DMS153 treated with DMSO at 0.1 percent for 48 hours (cell line): ENCODE measurements around the gene ORC3.
"Not testable (repeated sequence)": the region's sequence is repeated elsewhere in the genome, so short reads cannot be mapped to it uniquely, and the experiment has no call there.

Experiments used
- DNase-seq: peaks from one replicate; lab custom pipeline; 2025; ENCODE audit not compliant: unreplicated experiment; lab: John Stamatoyannopoulos, UW

Gene ORC3

GRCh38 chr6:87658516-87658915, 68.6 kb downstream of the ORC3 start:
- no peak for DNase-seq

DNA sequence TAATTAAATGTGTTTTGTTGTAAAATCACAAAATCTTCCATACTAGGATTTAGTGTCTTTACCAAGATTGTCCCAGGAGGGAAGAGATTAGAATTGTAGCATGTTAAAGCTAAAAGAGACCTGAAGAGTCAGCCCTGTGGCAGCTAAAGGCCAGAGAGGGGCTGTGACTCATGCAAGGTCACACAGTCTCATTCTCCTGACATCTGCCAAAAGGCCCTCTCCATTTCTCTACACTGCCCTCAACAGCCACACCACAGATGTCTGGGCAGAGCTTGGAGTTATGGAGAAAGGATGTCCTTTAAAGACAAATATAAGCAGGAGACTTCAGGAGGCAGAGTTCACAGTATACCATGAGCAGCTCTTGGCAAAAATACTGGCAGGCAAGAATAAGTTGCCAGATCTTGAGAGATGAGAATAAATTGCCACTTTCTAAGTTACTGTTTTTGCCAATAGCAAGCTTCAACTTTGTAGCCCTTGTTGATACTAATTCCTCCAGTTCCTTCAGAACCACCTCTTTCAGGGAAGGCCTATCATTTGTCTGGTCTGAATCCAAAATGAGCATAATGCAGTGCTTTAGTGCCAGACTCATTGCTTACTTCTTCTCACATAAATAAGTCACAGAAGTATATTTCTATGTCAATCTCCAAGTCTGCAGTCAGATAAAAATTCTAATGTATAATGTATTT, 70.4 kb downstream of the ORC3 start:
- DNase-seq, result no peak

DNA sequence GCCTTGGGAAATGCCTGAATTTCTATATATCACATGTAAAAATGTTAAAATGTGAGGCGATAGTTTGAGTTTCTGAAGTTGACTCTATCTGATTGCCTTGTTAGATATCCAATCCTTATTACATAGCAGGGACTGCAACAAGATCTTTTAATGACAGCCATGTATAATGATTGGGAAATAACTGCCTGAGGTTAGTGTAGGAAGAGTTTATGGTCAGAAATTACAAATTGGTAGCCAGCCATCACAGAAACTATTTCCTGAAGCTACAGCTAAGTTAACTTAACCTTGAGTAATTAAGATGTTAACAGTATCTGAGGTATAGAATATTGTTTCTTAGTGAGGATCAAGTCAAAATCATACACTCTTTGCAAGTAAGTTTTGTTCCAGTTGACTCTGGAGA, 71.1 kb downstream of the ORC3 start:
- DNase-seq, result no peak

GRCh38 chr6:87661503-87661902, 71.6 kb downstream of the ORC3 start:
- no peak for DNase-seq

GRCh38 chr6:87663434-87663833, 73.5 kb downstream of the ORC3 start:
- DNase-seq, result no peak

DNA sequence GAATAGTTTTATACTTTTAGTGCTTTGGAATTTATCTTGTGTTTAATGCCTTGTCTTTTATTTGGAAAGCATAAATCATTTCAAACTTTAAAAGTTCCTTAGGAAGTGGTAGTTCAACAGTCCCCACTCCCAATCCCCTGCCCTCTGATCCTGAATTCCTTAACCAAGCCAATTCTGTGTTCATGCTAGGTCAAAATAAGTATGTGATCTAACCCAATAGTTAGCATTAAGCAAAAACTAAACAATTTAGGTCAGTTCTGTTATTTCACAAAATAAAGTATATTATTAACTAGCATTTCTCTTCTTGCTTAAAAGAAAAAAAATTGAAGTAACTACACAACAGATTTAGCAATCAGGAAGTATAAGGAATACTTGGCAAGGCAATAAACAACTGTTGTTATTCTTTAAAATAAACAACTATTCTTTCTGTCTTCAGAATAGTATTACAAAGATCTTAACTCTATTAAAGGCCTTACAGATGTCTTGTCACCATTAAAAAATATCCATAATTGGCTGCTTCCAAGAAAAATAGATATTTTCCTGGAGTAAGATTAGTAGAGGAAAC, 75.1 kb downstream of the ORC3 start:
- DNase-seq, result no peak

- no peak for DNase-seq
These were observed 77.1 kb downstream of the ORC3 start for GRCh38 chr6:87667032-87667431.

DNA sequence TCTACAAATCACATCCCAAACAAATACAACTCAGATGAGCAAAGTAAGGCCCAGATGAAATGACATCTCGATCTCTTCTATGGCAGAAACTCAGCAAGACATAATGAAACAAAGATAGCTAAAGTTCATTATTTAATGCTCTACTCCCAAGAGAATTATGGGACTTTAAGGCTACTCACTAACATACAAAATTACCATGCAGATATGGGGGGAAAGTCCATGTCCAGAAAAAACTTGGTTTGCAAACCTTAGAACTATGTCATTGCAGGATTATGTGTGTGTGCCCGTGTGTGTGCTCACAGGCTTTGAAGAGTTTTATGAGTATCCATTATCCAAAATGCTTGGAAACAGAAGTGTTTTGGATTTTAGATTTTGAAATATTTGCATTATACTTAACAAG, 78.1 kb downstream of the ORC3 start:
- no peak for DNase-seq

GRCh38 chr6:87669051-87669450, 79.1 kb downstream of the ORC3 start:
- no peak for DNase-seq

GRCh38 chr6:87670707-87671106, 80.8 kb downstream of the ORC3 start:
- no peak for DNase-seq

GRCh38 chr6:87671555-87672029, 81.7 kb downstream of the ORC3 start:
- no peak for DNase-seq

DNA sequence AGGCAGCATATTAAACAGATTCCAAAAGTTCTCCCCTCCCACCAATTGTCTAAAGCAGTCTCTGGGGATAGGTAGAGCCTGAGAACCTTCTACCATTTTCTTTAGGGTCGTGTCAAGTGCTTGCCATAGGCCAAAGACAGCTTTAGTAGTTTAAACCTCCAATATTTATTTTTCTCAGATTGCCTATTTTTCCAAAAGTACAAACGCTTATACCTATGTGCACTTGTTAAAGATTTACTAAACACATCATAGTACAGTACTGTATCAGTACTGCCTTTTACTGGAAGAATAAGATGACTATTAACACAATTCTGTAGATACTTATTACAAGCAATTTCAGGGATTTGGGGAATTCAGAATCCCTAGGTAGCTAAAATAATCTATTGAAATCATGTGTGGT, 82.7 kb downstream of the ORC3 start:
- no peak for DNase-seq

DNA sequence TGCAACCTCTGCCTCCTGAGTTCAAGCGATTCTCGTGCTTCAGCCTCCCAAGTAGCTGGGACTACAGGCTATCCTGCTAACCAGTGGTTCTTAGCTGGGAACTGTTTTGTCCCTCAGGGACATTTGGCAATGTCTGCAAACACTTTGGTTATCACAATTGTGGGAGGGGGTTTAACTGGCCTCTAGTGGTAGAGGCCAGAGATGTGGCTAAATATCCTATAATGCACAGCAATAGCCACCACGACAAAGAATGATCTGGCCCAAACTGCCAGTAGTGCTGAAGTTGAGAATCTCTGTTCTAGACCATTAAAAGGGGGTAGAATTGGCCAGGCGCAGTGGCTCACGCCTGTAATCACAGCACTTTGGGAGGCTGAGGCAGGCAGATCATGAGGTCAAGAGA, 83.3 kb downstream of the ORC3 start:
- no peak for DNase-seq

DNA sequence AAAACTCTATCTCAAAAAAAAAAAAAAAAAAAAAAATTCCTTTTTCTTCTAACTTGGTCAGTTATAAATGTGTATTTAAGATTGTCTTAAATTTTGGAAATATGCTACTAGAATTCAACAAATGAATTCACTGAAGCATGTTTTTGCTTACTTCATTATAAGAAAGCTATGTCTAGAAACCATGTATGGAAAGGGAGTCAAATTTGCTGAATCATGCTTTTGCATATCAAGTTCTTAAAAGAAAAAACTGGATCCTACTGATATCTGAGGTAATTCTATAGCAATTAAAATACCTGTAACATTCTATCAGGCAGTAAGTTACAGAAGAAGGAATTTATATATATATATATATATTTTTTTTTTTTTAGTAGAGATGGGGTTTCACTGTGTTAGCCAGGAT, 84.4 kb downstream of the ORC3 start:
- DNase-seq, result no peak

DNA sequence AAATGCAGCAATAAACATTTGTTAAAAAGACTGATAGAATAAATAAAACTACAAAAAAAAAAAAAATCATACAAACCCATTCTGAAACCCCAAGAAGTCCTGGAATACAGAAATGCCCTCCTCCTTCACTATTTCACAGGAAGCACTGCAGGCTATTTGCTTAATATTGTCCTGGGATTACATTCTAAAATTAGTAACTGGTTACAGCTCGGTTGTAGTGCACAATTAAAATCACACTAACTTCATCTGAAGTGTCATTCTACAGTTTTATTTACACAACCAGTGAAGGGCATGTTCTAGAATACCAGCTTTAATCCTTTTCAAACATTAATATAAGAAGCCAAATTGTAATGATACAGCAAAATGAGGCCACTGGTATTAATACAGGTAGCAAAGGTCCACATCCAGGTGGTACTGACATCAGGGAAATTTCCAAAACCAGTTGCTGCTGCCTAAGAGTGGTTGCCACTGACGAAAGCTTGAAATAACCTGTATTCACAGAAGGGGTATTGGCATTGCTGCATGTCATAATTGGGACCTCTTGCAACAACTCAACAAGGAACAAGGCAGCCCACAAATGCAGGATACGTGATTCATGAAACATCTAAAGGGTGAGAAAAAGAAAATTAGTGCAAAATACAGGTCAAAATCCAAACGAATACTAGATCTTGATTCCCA, 85.2 kb downstream of the ORC3 start:
- peak; percentile 49 for DNase-seq

- DNase-seq, result no peak
These were observed 92.4 kb downstream of the ORC3 start for GRCh38 chr6:87682310-87682709.

- DNase-seq, result no peak
These were observed 94.0 kb downstream of the ORC3 start for GRCh38 chr6:87683890-87684289.

DNA sequence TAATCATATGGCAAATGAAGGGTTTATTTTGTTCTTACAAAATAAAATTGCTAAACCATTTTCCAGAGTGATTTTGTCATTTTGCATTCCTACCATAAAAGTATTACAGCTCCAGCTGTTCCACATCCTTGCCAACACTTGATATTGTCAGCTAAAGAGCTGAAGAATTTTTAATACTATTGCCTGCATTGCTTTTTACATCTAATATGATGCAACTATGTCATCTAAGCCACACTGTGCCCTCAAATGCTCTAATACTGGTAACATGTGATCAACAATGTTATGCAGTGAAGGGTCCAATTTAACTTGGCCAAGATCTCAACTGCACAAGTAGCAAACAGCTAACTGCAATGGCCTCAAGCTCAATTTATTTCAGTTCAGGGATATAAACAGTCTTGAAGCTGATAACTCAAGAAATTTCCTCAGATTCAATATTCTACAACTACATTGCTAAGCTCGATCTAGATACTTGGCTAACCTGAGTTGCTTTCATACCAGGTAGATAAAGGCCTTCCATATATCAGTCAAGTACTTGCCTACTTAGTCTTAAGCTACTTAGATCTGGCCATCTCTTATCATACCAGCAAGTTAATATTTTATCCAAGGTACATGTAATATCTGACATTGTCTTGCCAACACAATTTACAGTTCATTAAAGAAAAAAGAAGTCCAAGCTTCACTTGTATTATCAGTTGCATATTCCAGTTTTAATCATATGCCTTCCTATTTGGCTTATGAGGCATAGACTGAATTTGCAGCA, 95.1 kb downstream of the ORC3 start:
- no peak for DNase-seq

- DNase-seq, result not testable (repeated sequence)
These were observed 96.8 kb downstream of the ORC3 start for GRCh38 chr6:87686636-87687205.

GRCh38 chr6:87687296-87687695, 97.4 kb downstream of the ORC3 start:
- no peak for DNase-seq

DNA sequence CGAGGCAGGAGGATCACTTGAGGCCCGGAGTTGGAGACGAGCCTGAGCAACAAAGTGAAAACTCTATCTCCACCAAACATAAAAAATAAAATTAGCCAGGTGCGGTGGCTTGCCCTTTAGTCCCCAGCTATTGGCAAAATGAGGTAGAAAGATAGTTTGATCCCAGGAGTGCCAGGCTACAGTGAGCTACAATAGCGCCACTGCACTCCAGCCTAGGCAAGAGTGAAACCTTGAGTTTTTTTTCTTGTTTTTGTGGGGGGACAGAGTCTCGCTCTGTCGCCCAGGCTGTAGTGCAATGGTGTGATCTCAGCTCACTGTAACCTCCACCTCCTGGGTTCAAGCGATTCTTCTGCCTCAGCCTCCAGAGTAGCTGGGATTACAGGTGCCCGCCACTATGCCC, 98.0 kb downstream of the ORC3 start:
- DNase-seq, result not testable (repeated sequence)
